HG02970 (cell line): Measurements from ENCODE around the gene SNX14.
"Not testable (repeated sequence)": the region's sequence is repeated elsewhere in the genome, so short reads cannot be mapped to it uniquely, and the experiment has no call there.

Experiments
- ATAC-seq: cut with Tn5 transposase; IDR thresholded peaks from one replicate; pipeline ENCODE4 v1.9.1; 2021; ENCODE audit warnings: mild to moderate bottlenecking, moderate library complexity, moderate number of reproducible peaks; ENCODE audit not compliant: unreplicated experiment, low FRiP score

Gene SNX14

GRCh38 chr6:85593438-85594196 is at the start of gene SNX14:
TSS of gene SNX14 (minus strand) at chr6:85593858. CDS start at chr6:85593718, 140 bp downstream.
- ATAC-seq = peak; percentile 97

- ATAC-seq = peak; percentile 79
These were observed 49.3 kb upstream of the SNX14 start, which contains the start of gene SYNCRIP for GRCh38 chr6:85642774-85643536. TSS of gene SYNCRIP (minus strand) at chr6:85642886. CDS start at chr6:85641439, 1,447 bp downstream.

- no peak for ATAC-seq
These were observed 48.5 kb upstream of the SNX14 start for GRCh38 chr6:85641897-85642773.

GRCh38 chr6:85641522-85641896 is 47.9 kb upstream of the SNX14 start:
- no peak for ATAC-seq

GRCh38 chr6:85640821-85641220 is 47.2 kb upstream of the SNX14 start:
- no peak for ATAC-seq

- no peak for ATAC-seq
These were observed 43.9 kb upstream of the SNX14 start for GRCh38 chr6:85637579-85637978.

GRCh38 chr6:85632164-85632942 is 38.7 kb upstream of the SNX14 start:
- no peak for ATAC-seq

GRCh38 chr6:85631117-85631516 is 37.5 kb upstream of the SNX14 start:
- not testable (repeated sequence) for ATAC-seq

GRCh38 chr6:85628353-85628752 is 34.7 kb upstream of the SNX14 start:
- ATAC-seq = no peak

- no peak for ATAC-seq
These were observed 26.6 kb upstream of the SNX14 start for GRCh38 chr6:85620308-85620707.

- ATAC-seq = no peak
These were observed 21.1 kb upstream of the SNX14 start for GRCh38 chr6:85614780-85615179.

GRCh38 chr6:85612690-85613474 is 19.2 kb upstream of the SNX14 start:
- no peak for ATAC-seq

GRCh38 chr6:85610182-85610895 is 16.7 kb upstream of the SNX14 start:
- ATAC-seq = no peak

GRCh38 chr6:85602100-85602499 is 8.4 kb upstream of the SNX14 start:
- ATAC-seq = no peak

GRCh38 chr6:85600713-85601313 is 7.2 kb upstream of the SNX14 start:
- no peak for ATAC-seq

GRCh38 chr6:85594197-85594930 is 706 bp upstream of the SNX14 start:
- ATAC-seq = peak; percentile 5

GRCh38 chr6:85592033-85592432 is 1.6 kb downstream of the SNX14 start:
- ATAC-seq = no peak

GRCh38 chr6:85591207-85591606 is 2.5 kb downstream of the SNX14 start:
- ATAC-seq = no peak
